GM23338 (cell line): ENCODE measurements around the gene SPOCK2. TPM values are rescaled to one million over a fixed set of nuclear protein-coding genes. Genes with fewer than 3 reads are reported as not detected.

Experiments used
- ATAC-seq: fragments of 200-7000 bp; cut with Tn5 transposase; 3 replicates; pipeline ENCODE4 v1.9.1; 2020
- DNase-seq: peaks from one replicate; pipeline ENCODE4 v3.0.0-alpha.2; 2015; ENCODE audit warnings: low spot score
- H2AFZ ChIP-seq: fragments of 200-600 bp; sonication (generic); 2 replicates; pipeline ENCODE4 v1.8.0; 2016; ENCODE audit warnings: antibody characterized with exemption, mild to moderate bottlenecking, moderate library complexity
- H3F3A ChIP-seq: fragments of 200-600 bp; sonication (generic); replicated peaks from 2 replicates; pipeline ENCODE4 v1.8.0; 2017; ENCODE audit warnings: antibody characterized with exemption, mixed run types, low read depth
- H3K27ac ChIP-seq: fragments of 200-600 bp; sonication (generic); 2 replicates; pipeline ENCODE4 v1.6.1; 2016; ENCODE audit warnings: low read depth
- H3K27me3 ChIP-seq: fragments of 200-600 bp; sonication (generic); 2 replicates; pipeline ENCODE4 v1.8.0; 2016; ENCODE audit warnings: mild to moderate bottlenecking, mixed run types, moderate library complexity; ENCODE audit not compliant: insufficient read depth
- H3K36me3 ChIP-seq: fragments of 200-600 bp; sonication (generic); 2 replicates; pipeline ENCODE4 v1.8.0; 2016; ENCODE audit warnings: mild to moderate bottlenecking; ENCODE audit not compliant: insufficient read depth
- H3K4me1 ChIP-seq: fragments of 200-600 bp; sonication (generic); 2 replicates; pipeline ENCODE4 v1.8.0; 2016; ENCODE audit warnings: mild to moderate bottlenecking, moderate library complexity; ENCODE audit not compliant: insufficient read depth
- H3K4me2 ChIP-seq: fragments of 200-600 bp; sonication (generic); 2 replicates; pipeline ENCODE4 v1.7.1; 2017; ENCODE audit warnings: mixed run types
- H3K4me3 ChIP-seq: fragments of 200-600 bp; sonication (generic); 2 replicates; pipeline ENCODE4 v1.6.1; 2016; ENCODE audit warnings: mixed run types
- H3K79me2 ChIP-seq: fragments of 200-600 bp; sonication (generic); replicated peaks from 2 replicates; pipeline ENCODE4 v1.8.0; 2017; ENCODE audit warnings: mild to moderate bottlenecking; ENCODE audit not compliant: insufficient read depth
- H3K9me2 ChIP-seq: fragments of 200-600 bp; sonication (generic); 2 replicates; pipeline ENCODE4 v1.8.0; 2017; ENCODE audit not compliant: insufficient read depth
- H4K20me1 ChIP-seq: fragments of 200-600 bp; sonication (generic); replicated peaks from 2 replicates; pipeline ENCODE4 v1.8.0; 2017; ENCODE audit warnings: mild to moderate bottlenecking; ENCODE audit not compliant: insufficient read depth
- H3K27ac Mint-ChIP-seq: 2 replicates; pipeline ENCODE4 v1.8.0; 2020; ENCODE audit warnings: inconsistent platforms, mild to moderate bottlenecking, moderate library complexity, mixed read lengths
- H3K27me3 Mint-ChIP-seq: 3 replicates; pipeline ENCODE4 v1.8.0; 2022; ENCODE audit warnings: low read depth, mild to moderate bottlenecking, moderate library complexity, mixed read lengths, inconsistent platforms; ENCODE audit not compliant: insufficient read depth, poor library complexity
- H3K36me3 Mint-ChIP-seq: 3 replicates; pipeline ENCODE4 v1.8.0; 2021; ENCODE audit warnings: low read depth, mild to moderate bottlenecking, inconsistent platforms, moderate library complexity, mixed read lengths
- H3K4me1 Mint-ChIP-seq: 3 replicates; pipeline ENCODE4 v1.8.0; 2020; ENCODE audit warnings: mild to moderate bottlenecking, inconsistent platforms, mixed read lengths
- H3K4me3 Mint-ChIP-seq: 3 replicates; pipeline ENCODE4 v1.8.0; 2021; ENCODE audit warnings: moderate library complexity, mild to moderate bottlenecking, inconsistent platforms, mixed read lengths
- H3K9me3 Mint-ChIP-seq: 3 replicates; pipeline ENCODE4 v1.8.0; 2020; ENCODE audit warnings: moderate library complexity, mild to moderate bottlenecking, inconsistent platforms, mixed read lengths
- CREB1 ChIP-seq: fragments of 250-450 bp; sonication (Bioruptor Pico); IDR thresholded peaks from 2 replicates; pipeline ENCODE4 v1.5.0; 2020; ENCODE audit warnings: low read depth, mild to moderate bottlenecking, moderate library complexity
- CTCF ChIP-seq, 2 experiments: fragments of 200-600 bp in 1 of 2; sonication (generic) in 1 of 2; conservative IDR thresholded peaks; 2 replicates each; pipeline versions ENCODE4 v1.5.1 to v1.6.1; 2016 to 2017; ENCODE audit warnings: antibody characterized with exemption in 2 of 2, low read depth in 2 of 2, mild to moderate bottlenecking in 2 of 2, moderate library complexity in 1 of 2
- EZH2 ChIP-seq: fragments of 200-600 bp; sonication (generic); IDR thresholded peaks from one replicate; pipeline ENCODE4 v1.8.0; 2017; ENCODE audit warnings: antibody characterized with exemption, mild to moderate bottlenecking, low read depth; ENCODE audit not compliant: unreplicated experiment
- EZH2phosphoT487 ChIP-seq: fragments of 200-600 bp; sonication (generic); IDR thresholded peaks from one replicate; pipeline ENCODE4 v1.8.1; 2018; ENCODE audit warnings: antibody characterized with exemption; ENCODE audit not compliant: unreplicated experiment
- JUNB ChIP-seq: IDR thresholded peaks from one replicate; pipeline ENCODE4 v1.6.1; 2016; ENCODE audit warnings: antibody characterized with exemption; ENCODE audit not compliant: unreplicated experiment
- NANOG ChIP-seq: IDR thresholded peaks from 2 replicates; pipeline ENCODE4 v1.6.1; 2016; ENCODE audit warnings: antibody characterized with exemption, borderline replicate concordance
- POLR2AphosphoS5 ChIP-seq: IDR thresholded peaks from 2 replicates; pipeline ENCODE4 v1.6.1; 2016; ENCODE audit warnings: antibody characterized with exemption, low read depth
- REST ChIP-seq: IDR thresholded peaks from one replicate; pipeline ENCODE4 v1.6.1; 2018; ENCODE audit warnings: antibody characterized with exemption; ENCODE audit not compliant: unreplicated experiment
- ZNF114 ChIP-seq: fragments of 250-450 bp; sonication (Bioruptor Pico); IDR thresholded peaks from 2 replicates; pipeline ENCODE4 v1.5.0; 2020; ENCODE audit warnings: mild to moderate bottlenecking, moderate library complexity
- ZNF331 ChIP-seq: fragments of 250-450 bp; sonication (Bioruptor Pico); IDR thresholded peaks from 2 replicates; pipeline ENCODE4 v1.5.0; 2020; ENCODE audit warnings: low read depth, mild to moderate bottlenecking, moderate library complexity
- polyA plus RNA-seq: library from polyadenylated mRNA; unstranded; fragments of >200 nt; fragmentation: Nextera tagmentation; extraction: Ambion mirVana; gene quantifications from 2 replicates; pipeline ENCODE4 v1.2.1, GENCODE V29; 2016
- total RNA-seq: library from RNA; depleted of rRNA; stranded (reverse); fragments of >200 nt; shearing (Covaris generic); gene quantifications from 2 replicates; pipeline ENCODE4 v1.2.3, GENCODE V29; 2014

The SPOCK2 gene
- total and polyA plus RNA-seq, 2 experiments from 2014 or later, result 1.3 to 3.6 TPM

GRCh38 chr10:72015841-72016240 is 72.5 kb downstream of the SPOCK2 start:
- H3K27ac Mint-ChIP-seq, result no peak overlapping the region
- ATAC-seq, result no peak

More at GRCh38 chr10:72015841-72016240, 72.5 kb downstream of the SPOCK2 start:
- DNase-seq, result no peak
- no peak overlapping the region for H3K4me3 ChIP-seq
- TF ChIP-seq EZH2phosphoT487 (no peak), ZNF331 (no peak), ZNF114 (CRISPR knock-in tag) (no peak), EZH2 (no peak), REST (no peak), POLR2AphosphoS5 (no peak), CREB1 (no peak), CTCF (conservative IDR thresholded peaks at IDR 0.05; ENCODE audit: low read depth in 2 of 2) (no peak), JUNB (no peak), NANOG (no peak)
- H3K4me2 ChIP-seq, result no peak overlapping the region
- no peak overlapping the region for H3K4me3 Mint-ChIP-seq
- H4K20me1 ChIP-seq, result no peaks in the 10 kb centered on the region
- H3K9me3 Mint-ChIP-seq, result no peaks in the 10 kb centered on the region
- H3K27ac ChIP-seq, result no peak overlapping the region
- H3K36me3 ChIP-seq, result no peaks in the 10 kb centered on the region
- no peaks in the 10 kb centered on the region for H3K27me3 ChIP-seq
- no peaks in the 10 kb centered on the region for H3K9me2 ChIP-seq
- H3K36me3 Mint-ChIP-seq, result no peaks in the 10 kb centered on the region; the same call in 2 of the 3 replicates
- peaks cover 7% of the 10 kb centered on the region for H3K27me3 Mint-ChIP-seq
- no peak overlapping the region for H2AFZ ChIP-seq
- H3K79me2 ChIP-seq, result no peaks in the 10 kb centered on the region
- H3K4me1 ChIP-seq, result no peaks in the 10 kb centered on the region
- no peaks in the 10 kb centered on the region for H3F3A ChIP-seq
- H3K4me1 Mint-ChIP-seq, result peaks cover 3% of the 10 kb centered on the region; the same call in 1 of the 3 replicates
